DMS53 treated with DMSO at 0.1 percent for 48 hours (cell line): ENCODE results near the gene PIKFYVE.
"Not testable (repeated sequence)": the region's sequence is repeated elsewhere in the genome, so short reads cannot be mapped to it uniquely, and the experiment has no call there.

Experiments
- DNase-seq: peaks from one replicate; lab custom pipeline; 2025; ENCODE audit not compliant: unreplicated experiment; lab: John Stamatoyannopoulos, UW

The PIKFYVE gene

GRCh38 chr2:208265801-208266552 is at the start of gene PIKFYVE:
TSS of gene PIKFYVE (plus strand) at chr2:208266255. CDS start at chr2:208271520, 5,265 bp downstream.
- DNase-seq = peak; percentile 93

GRCh38 chr2:208221873-208222272 is 44.2 kb upstream of the PIKFYVE start:
- not testable (repeated sequence) for DNase-seq

- DNase-seq = no peak
Observed at GRCh38 chr2:208222351-208222750, 43.7 kb upstream of the PIKFYVE start.

GRCh38 chr2:208224802-208225201 is 41.3 kb upstream of the PIKFYVE start:
- DNase-seq = no peak

GRCh38 chr2:208227581-208228232 is 38.3 kb upstream of the PIKFYVE start:
- no peak for DNase-seq

GRCh38 chr2:208228476-208228875 is 37.6 kb upstream of the PIKFYVE start:
- DNase-seq = no peak

GRCh38 chr2:208234786-208235185 is 31.3 kb upstream of the PIKFYVE start:
- DNase-seq = no peak

GRCh38 chr2:208235860-208236259 is 30.2 kb upstream of the PIKFYVE start:
- DNase-seq = no peak

GRCh38 chr2:208239770-208240493 is 26.1 kb upstream of the PIKFYVE start:
- no peak for DNase-seq

GRCh38 chr2:208240619-208241209 is 25.3 kb upstream of the PIKFYVE start:
- no peak for DNase-seq

GRCh38 chr2:208244422-208244821 is 21.6 kb upstream of the PIKFYVE start:
- no peak for DNase-seq

- DNase-seq = no peak
Observed at GRCh38 chr2:208245746-208246145, 20.3 kb upstream of the PIKFYVE start.

- DNase-seq = no peak
Observed at GRCh38 chr2:208248601-208249000, 17.5 kb upstream of the PIKFYVE start.

GRCh38 chr2:208249296-208249695 is 16.8 kb upstream of the PIKFYVE start:
- DNase-seq = no peak

- no peak for DNase-seq
Observed at GRCh38 chr2:208250388-208250787, 15.7 kb upstream of the PIKFYVE start.

- DNase-seq = no peak
Observed at GRCh38 chr2:208251098-208251497, 15.0 kb upstream of the PIKFYVE start.

- DNase-seq = no peak
Observed at GRCh38 chr2:208252716-208253492, 13.2 kb upstream of the PIKFYVE start.

- no peak for DNase-seq
Observed at GRCh38 chr2:208253600-208254117, 12.4 kb upstream of the PIKFYVE start.

GRCh38 chr2:208254118-208254870 is 11.8 kb upstream of the PIKFYVE start:
- peak; percentile 57 for DNase-seq
